ENCODE measurements around the gene RBM18. TPM values are rescaled to one million over a fixed set of nuclear protein-coding genes. Genes with fewer than 3 reads are reported as not detected.
A peak's percentile ranks its signal among the peaks of the same experiment; 100 is the strongest.

The RBM18 gene
- total RNA-seq, 3 donors from 2014 or later (not counting 1 experiment from before 2014, with no cell fraction given), result 24.9 to 30.9 (median 29.7) TPM

DNA sequence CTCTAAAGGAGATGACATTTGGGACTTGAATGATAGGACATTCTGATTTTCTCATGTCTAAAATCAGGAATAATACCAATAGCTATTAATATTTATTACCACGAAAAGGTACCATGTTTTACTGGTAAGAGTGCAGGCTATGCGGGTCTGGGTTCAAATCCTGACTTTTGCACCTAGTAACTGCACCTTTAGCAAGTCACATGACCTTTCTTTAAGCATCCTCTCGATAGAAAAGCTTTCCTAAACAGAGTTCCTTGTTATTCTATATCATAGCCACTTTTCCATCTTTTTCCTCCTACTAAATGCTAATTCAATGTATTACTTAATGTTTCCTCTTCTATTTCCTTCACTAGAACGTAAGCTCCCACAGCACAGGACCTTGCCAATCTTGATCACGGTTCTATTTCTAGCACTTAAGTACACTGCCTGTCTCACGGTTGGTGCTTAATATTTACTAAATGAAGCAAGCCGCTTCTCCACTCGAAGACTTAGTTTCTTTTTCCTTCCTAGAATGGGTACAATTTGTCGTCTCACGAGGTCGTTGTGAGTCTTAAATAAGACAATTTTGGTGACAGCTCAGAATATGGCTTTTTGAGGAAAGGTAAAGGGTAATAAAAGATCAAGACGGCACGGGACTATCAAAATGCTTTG, 816 bp downstream of the RBM18 start:
- H3K27ac ChIP-seq (ENCODE audit: low read length), result peak overlapping the region; percentile 85
- Mint-ChIP-seq H3K27ac (peak overlapping the region; percentile 99 to 100), H3K9me3 (no peaks in the 10 kb centered on the region), H3K27me3 (ENCODE audit: low read depth in 2 of 2) (no peaks in the 10 kb centered on the region), H3K36me3 (peaks cover 11% of the 10 kb centered on the region), H3K4me3 (peak overlapping the region; percentile 99), H3K4me1 (peaks cover 57 to 61% of the 10 kb centered on the region in 2 donors)
- intact Hi-C loops (cut with micrococcal nuclease), result loop anchor here (1.0 to 10.0 kb wide), 4 partner anchors 105 to 551 kb away; partner anchors contain the start of genes MORN5, NDUFA8 and TTLL11
- ATAC-seq (peak in 1 of 3 donors; percentile 1), DNase-seq (no peak)
- no peaks in the 10 kb centered on the region for H3K9me3 ChIP-seq (ENCODE audit: control insufficient read depth, insufficient read depth, low read length)
- peaks cover 13% of the 10 kb centered on the region for H3K4me1 ChIP-seq (ENCODE audit: control insufficient read depth, insufficient read depth, low read length)
- H3K27me3 ChIP-seq (ENCODE audit: control insufficient read depth, insufficient read depth, low read length), result no peaks in the 10 kb centered on the region
- peaks cover 23% of the 10 kb centered on the region for H3K36me3 ChIP-seq (ENCODE audit: control insufficient read depth, insufficient read depth, low read length)
- TF ChIP-seq, protein P1, sequence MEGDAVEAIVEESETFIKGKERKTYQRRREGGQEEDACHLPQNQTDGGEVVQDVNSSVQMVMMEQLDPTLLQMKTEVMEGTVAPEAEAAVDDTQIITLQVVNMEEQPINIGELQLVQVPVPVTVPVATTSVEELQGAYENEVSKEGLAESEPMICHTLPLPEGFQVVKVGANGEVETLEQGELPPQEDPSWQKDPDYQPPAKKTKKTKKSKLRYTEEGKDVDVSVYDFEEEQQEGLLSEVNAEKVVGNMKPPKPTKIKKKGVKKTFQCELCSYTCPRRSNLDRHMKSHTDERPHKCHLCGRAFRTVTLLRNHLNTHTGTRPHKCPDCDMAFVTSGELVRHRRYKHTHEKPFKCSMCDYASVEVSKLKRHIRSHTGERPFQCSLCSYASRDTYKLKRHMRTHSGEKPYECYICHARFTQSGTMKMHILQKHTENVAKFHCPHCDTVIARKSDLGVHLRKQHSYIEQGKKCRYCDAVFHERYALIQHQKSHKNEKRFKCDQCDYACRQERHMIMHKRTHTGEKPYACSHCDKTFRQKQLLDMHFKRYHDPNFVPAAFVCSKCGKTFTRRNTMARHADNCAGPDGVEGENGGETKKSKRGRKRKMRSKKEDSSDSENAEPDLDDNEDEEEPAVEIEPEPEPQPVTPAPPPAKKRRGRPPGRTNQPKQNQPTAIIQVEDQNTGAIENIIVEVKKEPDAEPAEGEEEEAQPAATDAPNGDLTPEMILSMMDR (IDR thresholded peaks at IDR 0.05), result no peak
- H3K4me3 ChIP-seq (ENCODE audit: low read length), result peak overlapping the region; percentile 88
- 16% methylated on average over 13 of the region's 13 CpGs for WGBS (ENCODE audit: insufficient coverage)

DNA sequence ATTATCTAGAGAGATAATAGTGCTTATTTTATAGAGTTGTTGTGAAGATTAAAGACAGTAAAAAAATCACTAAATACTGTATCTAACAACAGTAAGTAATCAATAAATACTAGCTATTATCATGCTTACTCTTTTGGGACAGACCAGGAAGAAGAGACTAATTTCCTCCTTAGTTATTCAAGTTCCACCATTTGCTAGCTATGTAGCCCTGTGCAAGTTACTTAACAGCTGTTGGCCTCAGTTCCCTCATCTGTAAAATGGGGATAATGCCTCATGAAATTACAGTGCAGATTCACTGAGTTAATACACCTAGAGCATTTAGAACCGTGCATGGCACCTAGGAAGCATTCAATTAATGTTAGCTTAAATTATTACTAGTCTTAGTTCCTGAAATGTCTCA, 2.6 kb downstream of the RBM18 start:
- Mint-ChIP-seq H3K36me3 (peaks cover 11% of the 10 kb centered on the region), H3K4me1 (peaks cover 57 to 66% of the 10 kb centered on the region in 2 donors)

DNA sequence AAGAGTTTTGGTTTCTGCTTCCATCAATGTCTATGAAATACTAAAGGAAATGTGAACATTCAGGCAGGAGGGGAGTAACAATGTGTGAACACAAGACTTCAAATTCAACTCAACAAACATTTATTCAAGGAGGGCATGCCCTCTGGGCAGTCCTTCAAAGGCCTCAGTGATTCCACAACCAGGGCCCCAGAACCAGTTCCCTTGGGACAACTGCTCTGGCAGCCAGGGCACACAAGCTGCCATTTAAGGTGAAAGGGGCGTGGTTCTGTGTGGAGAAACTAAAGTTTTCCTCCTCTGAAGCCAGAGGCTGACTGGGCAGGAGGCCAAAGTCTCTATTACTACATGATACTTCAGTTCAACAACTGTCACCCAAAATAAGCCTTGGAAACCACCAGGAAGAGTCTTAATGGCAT, 3.2 kb downstream of the RBM18 start:
- Mint-ChIP-seq H3K4me3 (no peak overlapping the region), H3K36me3 (peaks cover 11% of the 10 kb centered on the region), H3K4me1 (peaks cover 57 to 66% of the 10 kb centered on the region in 2 donors), H3K27me3 (ENCODE audit: low read depth in 2 of 2) (no peaks in the 10 kb centered on the region), H3K9me3 (no peaks in the 10 kb centered on the region), H3K27ac (peak overlapping the region; percentile 17 to 100)
- intact Hi-C loops (cut with micrococcal nuclease), result loop anchor here (10.0 kb wide), 2 partner anchors 137 to 553 kb away; no protein-coding TSS in a partner anchor
- TF ChIP-seq, protein P1 (IDR thresholded peaks at IDR 0.05), result no peak
- no CpG with 5 or more reads among the region's 1 CpG for WGBS (ENCODE audit: insufficient coverage)
- H3K27ac ChIP-seq (ENCODE audit: low read length), result no peak overlapping the region
- H3K4me1 ChIP-seq (ENCODE audit: control insufficient read depth, insufficient read depth, low read length), result peaks cover 13% of the 10 kb centered on the region
- no peak for DNase-seq
- ATAC-seq, result no peak
- peaks cover 34% of the 10 kb centered on the region for H3K36me3 ChIP-seq (ENCODE audit: control insufficient read depth, insufficient read depth, low read length)
- no peaks in the 10 kb centered on the region for H3K27me3 ChIP-seq (ENCODE audit: control insufficient read depth, insufficient read depth, low read length)
- H3K4me3 ChIP-seq (ENCODE audit: low read length), result no peak overlapping the region
- H3K9me3 ChIP-seq (ENCODE audit: control insufficient read depth, insufficient read depth, low read length), result no peaks in the 10 kb centered on the region

More for the DNA sequence above, 2.6 kb downstream of the RBM18 start:
- peak overlapping the region; percentile 99 to 100 for H3K27ac Mint-ChIP-seq
- 100% methylated on average over 1 of the region's 1 CpG for WGBS (ENCODE audit: insufficient coverage)
- H3K27me3 Mint-ChIP-seq (ENCODE audit: low read depth in 2 of 2), result no peaks in the 10 kb centered on the region
- H3K4me3 Mint-ChIP-seq, result peak overlapping the region; percentile 49
- Histone ChIP-seq H3K27me3 (ENCODE audit: control insufficient read depth, insufficient read depth, low read length) (no peaks in the 10 kb centered on the region), H3K9me3 (ENCODE audit: control insufficient read depth, insufficient read depth, low read length) (no peaks in the 10 kb centered on the region), H3K4me3 (ENCODE audit: low read length) (no peak overlapping the region), H3K27ac (ENCODE audit: low read length) (no peak overlapping the region), H3K36me3 (ENCODE audit: control insufficient read depth, insufficient read depth, low read length) (peaks cover 30% of the 10 kb centered on the region), H3K4me1 (ENCODE audit: control insufficient read depth, insufficient read depth, low read length) (peaks cover 13% of the 10 kb centered on the region)
- H3K9me3 Mint-ChIP-seq, result no peaks in the 10 kb centered on the region
- DNase-seq (no peak), ATAC-seq (no peak)
- TF ChIP-seq, protein P1 (IDR thresholded peaks at IDR 0.05), result no peak
- intact Hi-C loops (cut with micrococcal nuclease), result loop anchor here (10.0 kb wide), 2 partner anchors 137 to 553 kb away; no protein-coding TSS in a partner anchor

Data from natural killer cell (primary cell).